Amniotic stem cell (primary cell): ENCODE results near the gene PRKN.

Source experiments
- DNase-seq: peaks from one replicate; lab custom pipeline; 2025; lab: John Stamatoyannopoulos, UW

Gene PRKN

GRCh38 chr6:162674452-162674851 lies 53.1 kb downstream of the PRKN start:
- DNase-seq: no peak

- no peak for DNase-seq
These were observed 55.9 kb downstream of the PRKN start for GRCh38 chr6:162671580-162672165.

GRCh38 chr6:162670345-162670744 lies 57.2 kb downstream of the PRKN start:
- DNase-seq: no peak

- DNase-seq: no peak
These were observed 61.3 kb downstream of the PRKN start for GRCh38 chr6:162666246-162666645.

DNA sequence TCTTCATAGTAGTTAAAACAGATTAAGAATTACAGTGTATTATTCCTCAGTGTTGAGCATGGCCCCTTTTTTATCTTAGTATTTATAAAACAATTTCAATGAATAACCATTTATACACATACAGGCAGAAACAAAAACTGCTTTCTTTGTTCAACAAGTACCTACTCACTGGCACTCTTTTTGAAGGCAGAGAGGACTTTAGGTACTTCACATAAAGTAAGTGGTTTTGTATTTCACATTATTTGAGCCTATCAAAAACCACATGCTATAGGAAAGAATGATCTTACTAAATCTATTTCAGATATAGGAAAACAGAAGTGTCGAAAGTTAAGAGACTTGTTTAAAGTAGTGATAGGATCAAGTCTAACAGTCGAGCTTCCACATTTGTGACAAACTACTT lies 73.8 kb downstream of the PRKN start:
- no peak for DNase-seq

DNA sequence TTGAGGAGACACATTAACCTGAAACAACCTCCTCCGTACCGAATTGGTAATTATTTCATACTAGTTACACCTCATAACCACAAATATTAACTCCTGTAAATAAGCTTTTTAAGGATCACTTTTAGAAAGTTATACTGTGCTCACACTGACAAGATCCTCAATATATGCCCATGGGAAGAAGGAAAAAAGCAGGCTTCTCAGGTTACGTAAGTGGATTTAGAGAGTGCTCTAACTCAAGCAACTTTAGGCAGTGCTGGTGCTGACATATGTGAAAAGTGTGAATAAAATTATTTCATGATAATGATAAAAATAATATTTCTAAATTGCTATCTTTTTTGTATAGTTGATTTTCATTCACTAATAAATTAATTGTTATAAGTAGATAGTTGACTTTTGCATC lies 76.1 kb downstream of the PRKN start:
- no peak for DNase-seq

DNA sequence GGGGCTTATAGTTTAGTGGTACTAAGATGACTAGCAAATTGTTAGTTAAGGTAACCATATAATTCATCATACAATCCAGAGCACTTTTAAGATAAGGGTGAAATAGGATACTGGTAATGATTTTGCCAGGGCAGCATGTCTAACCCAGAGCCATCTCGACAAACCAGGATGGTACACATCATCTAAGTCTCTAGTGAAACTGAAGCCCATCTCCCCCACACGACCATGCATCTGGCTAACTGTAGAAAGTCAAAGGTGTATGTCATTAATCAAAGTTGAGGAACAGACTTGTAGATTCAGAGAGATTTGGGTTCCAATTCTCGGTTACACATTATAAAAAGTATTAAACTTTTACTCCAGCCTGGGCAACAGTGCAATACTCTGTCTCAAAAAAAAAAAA lies 78.3 kb downstream of the PRKN start:
- no peak for DNase-seq

- DNase-seq: no peak
These were observed 83.4 kb downstream of the PRKN start for GRCh38 chr6:162644153-162644552.

- no peak for DNase-seq
These were observed 86.8 kb downstream of the PRKN start for GRCh38 chr6:162640756-162641155.

GRCh38 chr6:162639951-162640350 lies 87.6 kb downstream of the PRKN start:
- DNase-seq: no peak

DNA sequence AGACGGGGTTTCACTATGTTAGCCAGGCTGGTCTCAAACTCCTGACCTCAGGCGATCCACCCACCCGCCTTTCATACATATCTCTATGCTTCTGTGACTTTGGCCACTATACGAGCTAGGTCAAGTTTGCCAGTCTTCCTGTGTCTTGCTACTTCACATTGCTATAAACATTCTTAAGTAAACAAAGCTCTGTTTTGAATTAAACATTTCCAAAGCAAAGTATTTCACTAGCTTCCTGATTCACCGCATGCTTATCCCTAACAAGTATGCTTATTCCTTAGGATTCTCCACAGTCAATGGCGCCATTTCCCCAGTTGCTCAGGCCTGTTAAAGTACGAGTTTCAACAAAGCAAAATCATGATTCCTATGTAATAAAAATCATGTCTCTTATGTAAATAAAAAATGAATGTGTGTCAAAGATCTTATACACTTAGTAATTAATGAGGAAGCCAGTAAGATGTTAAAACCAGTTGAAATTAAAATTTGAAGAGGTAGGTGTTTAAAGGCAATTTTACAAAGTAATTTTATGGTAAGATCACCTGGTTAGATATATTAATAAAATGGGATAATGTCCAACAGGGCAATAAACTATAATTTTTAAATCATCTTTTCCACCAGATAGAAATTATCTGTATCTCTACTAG lies 88.5 kb downstream of the PRKN start:
- DNase-seq: no peak

DNA sequence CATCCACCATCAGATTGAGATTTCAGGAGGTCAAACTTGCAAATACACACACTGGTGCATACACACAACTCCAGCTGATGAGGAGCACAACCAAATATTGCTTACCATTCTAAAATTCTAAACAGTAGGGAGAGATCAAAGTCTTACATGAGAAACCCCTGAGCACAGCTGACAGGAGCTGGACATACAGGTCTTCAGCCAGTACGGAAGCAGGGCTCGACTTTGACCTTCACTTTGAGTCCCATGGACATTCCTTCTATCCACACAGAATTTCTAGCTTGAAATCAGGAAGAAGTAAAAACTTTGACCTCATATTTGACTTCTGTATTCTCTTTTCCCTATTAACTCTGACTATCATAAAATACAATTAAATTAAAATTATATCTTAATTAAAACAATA lies 90.2 kb downstream of the PRKN start:
- no peak for DNase-seq

GRCh38 chr6:162636167-162636566 lies 91.4 kb downstream of the PRKN start:
- DNase-seq: no peak

DNA sequence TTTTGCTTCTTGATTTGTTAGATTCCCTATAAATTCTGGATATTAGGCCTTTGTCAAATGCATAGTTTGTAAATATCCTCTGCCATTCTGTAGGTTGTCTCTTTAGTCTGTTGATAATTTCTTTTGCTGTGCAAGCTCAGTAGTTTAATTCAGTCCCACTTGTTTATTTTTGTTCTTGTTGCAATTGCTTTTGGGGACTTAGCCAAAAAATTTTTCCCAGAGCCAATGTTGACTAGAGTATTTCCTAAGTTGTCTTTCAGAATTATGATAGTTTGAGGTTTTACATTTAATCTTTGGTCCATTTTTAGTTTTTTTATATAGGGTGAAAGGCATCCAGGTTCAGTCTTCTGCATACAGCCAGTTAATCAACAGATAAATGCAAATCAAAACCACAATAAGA lies 96.0 kb downstream of the PRKN start:
- no peak for DNase-seq

DNA sequence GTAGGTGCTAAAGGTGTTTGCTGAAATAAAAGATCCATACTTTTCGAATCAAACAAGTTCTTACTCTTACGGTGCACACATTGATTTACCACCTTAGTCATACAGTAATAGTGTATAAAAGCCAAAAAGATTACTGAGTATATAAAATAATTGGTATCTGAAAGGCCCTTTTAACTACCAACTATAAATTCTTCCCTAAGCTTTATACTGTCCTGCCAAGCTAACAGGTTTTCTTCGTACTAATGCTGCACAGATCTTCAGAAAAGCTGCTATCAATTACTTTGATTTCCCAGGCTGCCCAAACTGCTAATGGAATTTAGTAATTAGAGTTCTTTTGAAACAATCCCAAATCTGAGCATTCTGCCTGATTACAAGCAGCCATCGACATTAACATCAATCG lies 97.5 kb downstream of the PRKN start:
- no peak for DNase-seq

DNA sequence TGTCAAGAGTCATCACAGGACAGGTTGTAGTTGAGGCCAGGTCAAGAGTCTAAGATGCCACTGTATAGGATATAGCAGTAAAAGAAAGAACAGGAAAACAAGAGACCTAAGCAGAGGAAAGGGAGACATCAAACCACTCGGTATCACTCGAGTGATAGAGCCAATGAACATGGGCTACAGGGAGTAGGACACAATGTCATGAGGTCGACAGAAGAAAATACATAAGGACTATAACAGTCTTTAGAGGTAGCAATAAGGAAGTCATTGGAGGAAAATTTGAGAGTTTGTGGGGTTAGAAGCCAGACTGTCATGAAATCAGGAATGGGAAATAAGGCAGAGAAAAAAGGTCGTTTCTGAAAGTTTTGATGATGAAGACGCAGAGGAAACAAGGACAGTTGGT lies 99.7 kb downstream of the PRKN start:
- no peak for DNase-seq

- DNase-seq: no peak
These were observed 100.2 kb downstream of the PRKN start for GRCh38 chr6:162627362-162627761.

GRCh38 chr6:162626869-162627268 lies 100.7 kb downstream of the PRKN start:
- no peak for DNase-seq

DNA sequence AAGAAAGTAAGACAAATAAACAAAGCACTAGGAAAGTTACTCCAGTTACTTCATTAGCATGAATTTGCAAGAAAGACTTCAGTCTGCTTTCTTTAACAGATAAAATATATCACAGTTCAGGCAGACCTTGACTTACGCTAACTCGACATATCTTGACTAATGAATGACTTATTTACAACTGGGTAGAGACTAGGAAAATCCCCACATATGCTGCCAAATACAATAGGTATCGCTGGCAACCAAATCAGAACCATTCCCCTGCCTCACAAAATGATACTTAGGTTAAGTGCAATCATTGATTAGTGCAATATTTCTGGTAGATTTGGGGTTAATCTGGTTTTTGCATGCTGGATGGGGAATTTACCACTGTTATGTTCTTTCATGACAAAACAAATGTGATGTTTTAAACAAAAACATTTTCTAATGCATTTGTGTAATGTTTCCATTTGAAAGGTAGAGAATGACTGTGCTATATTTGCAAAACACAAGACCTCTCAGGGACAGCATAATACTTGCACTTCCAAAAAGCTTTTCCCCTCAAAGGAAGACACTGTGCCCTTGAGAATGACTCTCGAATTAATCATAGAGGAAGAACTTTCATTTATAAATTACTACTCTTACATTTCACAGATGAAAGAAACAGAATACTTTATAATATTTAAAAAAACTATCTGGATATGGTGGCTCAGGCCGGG lies 101.6 kb downstream of the PRKN start:
- no peak for DNase-seq

- DNase-seq: no peak
These were observed 105.0 kb downstream of the PRKN start for GRCh38 chr6:162622572-162622971.

DNA sequence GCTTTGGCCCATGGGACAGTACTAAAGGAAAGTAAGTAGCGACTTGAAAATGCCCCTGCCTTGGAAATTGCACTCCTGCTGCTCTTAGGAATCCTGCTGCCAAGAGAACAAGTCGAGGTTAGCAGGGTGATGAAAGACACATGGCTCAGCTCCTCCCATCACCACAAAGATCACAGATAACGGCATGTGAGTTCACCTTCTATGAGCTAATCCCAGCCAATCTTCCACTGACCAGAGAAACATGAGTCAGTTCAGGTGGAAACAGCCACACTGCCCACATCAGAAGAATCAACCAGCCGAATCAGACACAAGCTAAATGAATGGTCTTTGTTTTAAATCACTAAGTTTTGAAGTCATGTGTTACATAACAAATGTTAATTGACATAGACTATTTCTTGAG lies 106.3 kb downstream of the PRKN start:
- no peak for DNase-seq

DNA sequence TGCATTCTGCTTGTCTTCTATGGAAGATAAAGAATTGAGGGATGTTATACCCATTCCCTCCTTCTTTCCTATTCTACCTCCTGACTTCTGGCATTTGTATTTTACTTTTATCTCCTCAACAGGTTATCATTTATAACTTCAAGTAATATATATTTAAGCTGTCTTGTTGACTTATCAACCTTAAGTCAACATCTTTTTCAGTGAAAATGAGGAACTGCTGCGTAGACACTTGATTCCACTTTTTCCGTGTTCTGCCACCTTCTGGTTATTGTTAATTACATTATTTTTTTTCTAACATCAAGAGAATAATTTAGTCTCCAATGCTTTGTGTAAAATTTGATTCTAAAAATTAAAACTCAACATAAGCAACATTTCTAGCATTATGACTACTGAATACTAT lies 107.5 kb downstream of the PRKN start:
- no peak for DNase-seq

GRCh38 chr6:162618448-162619002 lies 109.0 kb downstream of the PRKN start:
- no peak for DNase-seq
